H1 (cell line): ENCODE data around the gene EXT2. TPM values are rescaled to one million over a fixed set of nuclear protein-coding genes. Genes with fewer than 3 reads are reported as not detected.

ENCODE experiments used
- polyA plus RNA-seq, 7 experiments: library from polyadenylated mRNA; depleted of rRNA in 3 of 7; stranded (reverse) in 5 of 7; unstranded in 2 of 7; fragments of >200 nt in 5 of 7; fragments of 200-250 nt in 2 of 7; gene quantifications; 1 replicate in 5 of 7; 2 replicates in 1 of 7; 4 replicates in 1 of 7; pipeline versions ENCODE4 v1.2.1 to v1.2.3, GENCODE V29; 2011 to 2013; ENCODE audit warnings: missing spikeins in 2 of 7, mixed read lengths in 2 of 7
- total RNA-seq: library from RNA; stranded (reverse); fragmentation: NEBNext Ultra II Directional; extraction: Animal tissue kit (Norgen Biotek cat#: 25700); gene quantifications from 2 replicates; pipeline ENCODE4 v1.2.1, GENCODE V29; 2021
- TF ChIP-seq, protein P1 (sequence below): fragments of 300-600 bp; sonication (generic); IDR thresholded peaks from 2 replicates; pipeline ENCODE4 v1.7.1; 2012; ENCODE audit warnings: low read length, moderate library complexity, mild to moderate bottlenecking, inconsistent platforms; ENCODE audit not compliant: insufficient replicate concordance

EXT2 gene
- total and polyA plus RNA-seq, 2 of the 8 experiments (the other 6 are each of a cell fraction or from before 2014, with no cell fraction given) = 29.8 to 42.8 TPM

- TF ChIP-seq, protein P1, sequence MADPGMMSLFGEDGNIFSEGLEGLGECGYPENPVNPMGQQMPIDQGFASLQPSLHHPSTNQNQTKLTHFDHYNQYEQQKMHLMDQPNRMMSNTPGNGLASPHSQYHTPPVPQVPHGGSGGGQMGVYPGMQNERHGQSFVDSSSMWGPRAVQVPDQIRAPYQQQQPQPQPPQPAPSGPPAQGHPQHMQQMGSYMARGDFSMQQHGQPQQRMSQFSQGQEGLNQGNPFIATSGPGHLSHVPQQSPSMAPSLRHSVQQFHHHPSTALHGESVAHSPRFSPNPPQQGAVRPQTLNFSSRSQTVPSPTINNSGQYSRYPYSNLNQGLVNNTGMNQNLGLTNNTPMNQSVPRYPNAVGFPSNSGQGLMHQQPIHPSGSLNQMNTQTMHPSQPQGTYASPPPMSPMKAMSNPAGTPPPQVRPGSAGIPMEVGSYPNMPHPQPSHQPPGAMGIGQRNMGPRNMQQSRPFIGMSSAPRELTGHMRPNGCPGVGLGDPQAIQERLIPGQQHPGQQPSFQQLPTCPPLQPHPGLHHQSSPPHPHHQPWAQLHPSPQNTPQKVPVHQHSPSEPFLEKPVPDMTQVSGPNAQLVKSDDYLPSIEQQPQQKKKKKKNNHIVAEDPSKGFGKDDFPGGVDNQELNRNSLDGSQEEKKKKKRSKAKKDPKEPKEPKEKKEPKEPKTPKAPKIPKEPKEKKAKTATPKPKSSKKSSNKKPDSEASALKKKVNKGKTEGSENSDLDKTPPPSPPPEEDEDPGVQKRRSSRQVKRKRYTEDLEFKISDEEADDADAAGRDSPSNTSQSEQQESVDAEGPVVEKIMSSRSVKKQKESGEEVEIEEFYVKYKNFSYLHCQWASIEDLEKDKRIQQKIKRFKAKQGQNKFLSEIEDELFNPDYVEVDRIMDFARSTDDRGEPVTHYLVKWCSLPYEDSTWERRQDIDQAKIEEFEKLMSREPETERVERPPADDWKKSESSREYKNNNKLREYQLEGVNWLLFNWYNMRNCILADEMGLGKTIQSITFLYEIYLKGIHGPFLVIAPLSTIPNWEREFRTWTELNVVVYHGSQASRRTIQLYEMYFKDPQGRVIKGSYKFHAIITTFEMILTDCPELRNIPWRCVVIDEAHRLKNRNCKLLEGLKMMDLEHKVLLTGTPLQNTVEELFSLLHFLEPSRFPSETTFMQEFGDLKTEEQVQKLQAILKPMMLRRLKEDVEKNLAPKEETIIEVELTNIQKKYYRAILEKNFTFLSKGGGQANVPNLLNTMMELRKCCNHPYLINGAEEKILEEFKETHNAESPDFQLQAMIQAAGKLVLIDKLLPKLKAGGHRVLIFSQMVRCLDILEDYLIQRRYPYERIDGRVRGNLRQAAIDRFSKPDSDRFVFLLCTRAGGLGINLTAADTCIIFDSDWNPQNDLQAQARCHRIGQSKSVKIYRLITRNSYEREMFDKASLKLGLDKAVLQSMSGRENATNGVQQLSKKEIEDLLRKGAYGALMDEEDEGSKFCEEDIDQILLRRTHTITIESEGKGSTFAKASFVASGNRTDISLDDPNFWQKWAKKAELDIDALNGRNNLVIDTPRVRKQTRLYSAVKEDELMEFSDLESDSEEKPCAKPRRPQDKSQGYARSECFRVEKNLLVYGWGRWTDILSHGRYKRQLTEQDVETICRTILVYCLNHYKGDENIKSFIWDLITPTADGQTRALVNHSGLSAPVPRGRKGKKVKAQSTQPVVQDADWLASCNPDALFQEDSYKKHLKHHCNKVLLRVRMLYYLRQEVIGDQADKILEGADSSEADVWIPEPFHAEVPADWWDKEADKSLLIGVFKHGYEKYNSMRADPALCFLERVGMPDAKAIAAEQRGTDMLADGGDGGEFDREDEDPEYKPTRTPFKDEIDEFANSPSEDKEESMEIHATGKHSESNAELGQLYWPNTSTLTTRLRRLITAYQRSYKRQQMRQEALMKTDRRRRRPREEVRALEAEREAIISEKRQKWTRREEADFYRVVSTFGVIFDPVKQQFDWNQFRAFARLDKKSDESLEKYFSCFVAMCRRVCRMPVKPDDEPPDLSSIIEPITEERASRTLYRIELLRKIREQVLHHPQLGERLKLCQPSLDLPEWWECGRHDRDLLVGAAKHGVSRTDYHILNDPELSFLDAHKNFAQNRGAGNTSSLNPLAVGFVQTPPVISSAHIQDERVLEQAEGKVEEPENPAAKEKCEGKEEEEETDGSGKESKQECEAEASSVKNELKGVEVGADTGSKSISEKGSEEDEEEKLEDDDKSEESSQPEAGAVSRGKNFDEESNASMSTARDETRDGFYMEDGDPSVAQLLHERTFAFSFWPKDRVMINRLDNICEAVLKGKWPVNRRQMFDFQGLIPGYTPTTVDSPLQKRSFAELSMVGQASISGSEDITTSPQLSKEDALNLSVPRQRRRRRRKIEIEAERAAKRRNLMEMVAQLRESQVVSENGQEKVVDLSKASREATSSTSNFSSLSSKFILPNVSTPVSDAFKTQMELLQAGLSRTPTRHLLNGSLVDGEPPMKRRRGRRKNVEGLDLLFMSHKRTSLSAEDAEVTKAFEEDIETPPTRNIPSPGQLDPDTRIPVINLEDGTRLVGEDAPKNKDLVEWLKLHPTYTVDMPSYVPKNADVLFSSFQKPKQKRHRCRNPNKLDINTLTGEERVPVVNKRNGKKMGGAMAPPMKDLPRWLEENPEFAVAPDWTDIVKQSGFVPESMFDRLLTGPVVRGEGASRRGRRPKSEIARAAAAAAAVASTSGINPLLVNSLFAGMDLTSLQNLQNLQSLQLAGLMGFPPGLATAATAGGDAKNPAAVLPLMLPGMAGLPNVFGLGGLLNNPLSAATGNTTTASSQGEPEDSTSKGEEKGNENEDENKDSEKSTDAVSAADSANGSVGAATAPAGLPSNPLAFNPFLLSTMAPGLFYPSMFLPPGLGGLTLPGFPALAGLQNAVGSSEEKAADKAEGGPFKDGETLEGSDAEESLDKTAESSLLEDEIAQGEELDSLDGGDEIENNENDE = no peak
Measured at GRCh38 chr11:44147751-44148150, 52.3 kb downstream of the EXT2 start (continued).
